T-helper 2 cell (primary cell): Measurements from ENCODE around the gene TGFBI.

ENCODE experiments used
- DNase-seq, 5 experiments: peaks; one replicate each; pipeline versions ENCODE4 v3.0.0 to v3.0.0-alpha.2; 2012 to 2022

The TGFBI gene

GRCh38 chr5:136094913-136095641 lies 66.3 kb downstream of the TGFBI start:
- DNase-seq, result no peak

- no peak for DNase-seq
Observed at GRCh38 chr5:136098176-136098575, 69.4 kb downstream of the TGFBI start.

GRCh38 chr5:136099870-136100269 lies 71.1 kb downstream of the TGFBI start:
- no peak for DNase-seq

GRCh38 chr5:136101884-136102283 lies 73.1 kb downstream of the TGFBI start:
- DNase-seq, result no peak

- no peak for DNase-seq
Observed at GRCh38 chr5:136103118-136103517, 74.3 kb downstream of the TGFBI start.

GRCh38 chr5:136104306-136104965 lies 75.6 kb downstream of the TGFBI start:
- DNase-seq, result no peak

- no peak for DNase-seq
Observed at GRCh38 chr5:136106351-136107031, 77.7 kb downstream of the TGFBI start.

- DNase-seq, result no peak
Observed at GRCh38 chr5:136108180-136108611, 79.4 kb downstream of the TGFBI start.

- no peak for DNase-seq
Observed at GRCh38 chr5:136108766-136109165, 80.0 kb downstream of the TGFBI start.

- DNase-seq, result no peak
Observed at GRCh38 chr5:136109453-136110135, 80.8 kb downstream of the TGFBI start.
